ENCODE measurements around the gene NLGN3.
A peak's percentile ranks its signal among the peaks of the same experiment; 100 is the strongest.

The NLGN3 gene

GRCh38 chrX:71118032-71118984, 26.3 kb upstream of the NLGN3 start, which contains the start of gene MED12:
Gene MED12 (plus strand): TSS chrX:71118596. CDS start chrX:71118755, 159 bp downstream.
- DNase-seq (ENCODE audit: low spot score) = peak; percentile 80

DNA sequence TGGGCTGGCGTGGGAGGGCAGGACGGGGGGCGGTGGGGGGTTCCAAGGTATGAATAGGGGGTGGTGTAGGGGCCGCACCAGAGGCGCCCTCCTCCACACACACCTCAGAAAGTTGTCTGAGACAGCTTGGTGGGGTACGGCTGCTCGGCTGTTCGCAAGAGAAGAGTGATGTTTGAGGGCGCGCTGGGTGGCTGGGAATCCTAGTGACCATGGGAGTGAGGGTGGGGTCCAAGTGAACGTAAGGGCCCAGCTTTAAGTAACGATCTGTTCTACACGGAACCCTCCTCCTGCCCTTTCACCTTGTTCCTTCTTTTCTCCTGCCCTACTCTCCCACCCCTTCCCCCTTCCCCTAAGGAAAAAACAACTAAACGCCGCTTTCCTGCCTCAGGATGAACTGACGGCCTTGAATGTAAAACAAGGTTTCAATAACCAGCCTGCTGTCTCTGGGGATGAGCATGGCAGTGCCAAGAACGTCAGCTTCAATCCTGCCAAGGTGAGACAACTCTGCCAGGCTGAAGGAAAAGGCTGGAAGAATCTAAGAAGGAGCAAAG, 25.6 kb upstream of the NLGN3 start:
- no peak for DNase-seq (ENCODE audit: low spot score)

GRCh38 chrX:71128166-71128833, 16.3 kb upstream of the NLGN3 start:
- no peak for DNase-seq (ENCODE audit: low spot score)

- peak; percentile 65 for DNase-seq (ENCODE audit: low spot score)
These were observed 15.5 kb upstream of the NLGN3 start for GRCh38 chrX:71128915-71129765.

GRCh38 chrX:71131510-71131909, 13.1 kb upstream of the NLGN3 start:
- DNase-seq (ENCODE audit: low spot score) = no peak

GRCh38 chrX:71140440-71140839, 4.2 kb upstream of the NLGN3 start:
- DNase-seq (ENCODE audit: low spot score) = no peak

GRCh38 chrX:71143508-71143907, 1.1 kb upstream of the NLGN3 start:
- DNase-seq (ENCODE audit: low spot score) = no peak

GRCh38 chrX:71147496-71148277, 3.0 kb downstream of the NLGN3 start:
- DNase-seq (ENCODE audit: low spot score) = no peak

DNA sequence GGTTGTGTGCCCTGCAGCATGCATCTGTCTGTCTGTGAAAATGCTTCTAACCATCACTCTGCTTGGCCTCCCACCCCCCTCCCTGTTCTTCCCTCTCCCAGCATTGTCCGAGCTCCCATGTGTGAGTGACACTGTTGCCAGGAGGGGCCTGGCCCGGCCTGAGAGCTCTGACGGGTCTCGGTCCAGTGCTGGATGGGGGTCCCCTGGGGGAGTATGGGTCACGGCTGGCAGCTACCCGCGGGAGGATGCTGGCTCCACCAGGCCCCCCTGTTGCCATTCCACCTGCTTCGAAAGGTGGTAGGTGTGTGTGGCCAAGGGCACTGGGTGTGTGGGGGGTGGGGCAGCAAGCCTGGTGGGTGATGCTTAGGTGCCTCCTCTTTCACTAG, 3.6 kb downstream of the NLGN3 start:
- no peak for DNase-seq (ENCODE audit: low spot score)

GRCh38 chrX:71151366-71151765, 6.7 kb downstream of the NLGN3 start:
- no peak for DNase-seq (ENCODE audit: low spot score)

DNA sequence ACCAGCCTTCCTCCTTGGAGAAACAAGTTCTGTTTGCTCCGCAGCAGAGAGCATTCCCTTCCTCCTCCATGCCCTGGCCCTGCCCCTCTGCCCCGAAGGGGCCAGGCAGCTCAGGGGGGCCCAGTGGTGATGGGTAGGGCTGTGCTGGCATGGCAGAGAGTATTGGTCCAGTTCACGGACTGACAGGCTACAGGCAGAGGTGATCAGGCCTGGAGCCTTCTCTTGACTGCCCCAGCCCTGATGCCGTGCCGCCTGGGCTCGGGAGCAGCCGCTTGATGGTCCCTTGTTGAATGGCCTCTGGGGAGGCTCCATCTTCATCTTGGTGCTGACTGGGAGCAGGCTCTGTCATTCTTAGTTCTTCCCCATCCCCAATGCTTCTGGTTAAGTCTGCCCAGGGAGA, 9.6 kb downstream of the NLGN3 start:
- no peak for DNase-seq (ENCODE audit: low spot score)

GRCh38 chrX:71154641-71155040, 10.0 kb downstream of the NLGN3 start:
- no peak for DNase-seq (ENCODE audit: low spot score)

GRCh38 chrX:71158603-71159002, 14.0 kb downstream of the NLGN3 start:
- DNase-seq (ENCODE audit: low spot score) = no peak

GRCh38 chrX:71159335-71159734, 14.7 kb downstream of the NLGN3 start:
- no peak for DNase-seq (ENCODE audit: low spot score)

DNA sequence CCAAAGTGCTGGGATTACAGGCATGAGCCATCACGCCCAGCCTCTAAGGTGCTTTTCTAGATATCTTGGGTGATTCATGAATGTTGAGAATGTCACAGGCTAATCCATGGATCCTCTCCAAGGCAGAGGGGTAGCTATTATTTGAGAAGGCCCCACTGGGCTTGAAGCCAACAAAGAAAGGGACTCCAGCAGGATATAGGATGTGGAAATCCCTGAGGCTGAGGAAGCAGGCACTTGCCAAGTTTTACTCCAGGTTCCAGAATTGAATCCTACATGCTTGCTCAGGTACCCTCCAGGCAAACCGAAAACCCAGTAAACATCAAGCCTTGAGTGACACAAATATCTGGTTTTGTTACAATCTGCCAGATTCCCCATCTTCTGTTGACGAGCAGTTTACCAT, 15.8 kb downstream of the NLGN3 start:
- no peak for DNase-seq (ENCODE audit: low spot score)

- no peak for DNase-seq (ENCODE audit: low spot score)
These were observed 18.3 kb downstream of the NLGN3 start for GRCh38 chrX:71162981-71163380.

DNA sequence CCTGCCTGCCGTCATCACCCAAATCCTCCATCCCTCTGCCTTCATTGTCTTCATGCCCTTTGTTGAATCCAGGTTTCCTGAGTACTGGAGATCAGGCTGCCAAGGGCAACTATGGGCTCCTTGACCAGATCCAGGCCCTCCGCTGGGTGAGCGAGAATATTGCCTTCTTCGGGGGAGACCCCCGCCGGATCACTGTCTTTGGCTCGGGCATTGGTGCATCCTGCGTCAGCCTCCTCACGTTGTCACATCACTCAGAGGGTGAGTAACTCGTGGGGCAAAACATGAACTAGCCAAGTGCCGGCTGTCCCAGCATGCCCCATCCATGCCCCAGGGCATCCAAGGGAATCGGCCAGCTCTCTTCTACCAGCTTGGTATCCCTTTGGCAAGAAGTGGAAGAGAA, 19.4 kb downstream of the NLGN3 start:
- DNase-seq (ENCODE audit: low spot score) = no peak

- DNase-seq (ENCODE audit: low spot score) = no peak
These were observed 21.8 kb downstream of the NLGN3 start for GRCh38 chrX:71166461-71166860.

DNA sequence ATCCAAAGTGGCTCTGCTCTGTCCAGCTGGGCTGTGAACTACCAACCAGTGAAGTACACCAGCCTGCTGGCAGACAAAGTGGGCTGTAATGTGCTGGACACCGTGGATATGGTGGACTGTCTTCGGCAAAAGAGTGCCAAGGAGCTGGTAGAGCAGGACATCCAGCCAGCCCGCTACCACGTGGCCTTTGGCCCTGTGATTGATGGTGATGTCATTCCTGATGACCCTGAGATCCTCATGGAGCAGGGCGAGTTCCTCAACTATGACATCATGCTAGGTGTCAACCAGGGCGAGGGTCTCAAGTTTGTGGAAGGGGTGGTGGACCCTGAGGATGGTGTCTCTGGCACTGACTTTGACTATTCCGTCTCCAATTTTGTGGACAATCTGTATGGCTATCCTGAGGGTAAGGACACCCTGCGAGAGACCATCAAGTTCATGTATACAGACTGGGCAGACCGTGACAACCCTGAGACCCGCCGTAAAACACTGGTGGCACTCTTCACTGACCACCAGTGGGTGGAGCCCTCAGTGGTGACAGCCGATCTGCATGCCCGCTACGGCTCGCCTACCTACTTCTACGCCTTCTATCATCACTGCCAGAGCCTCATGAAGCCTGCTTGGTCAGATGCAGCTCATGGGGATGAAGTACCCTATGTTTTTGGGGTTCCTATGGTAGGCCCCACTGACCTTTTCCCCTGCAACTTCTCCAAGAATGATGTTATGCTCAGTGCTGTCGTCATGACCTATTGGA, 22.6 kb downstream of the NLGN3 start:
- no peak for DNase-seq (ENCODE audit: low spot score)

DNA sequence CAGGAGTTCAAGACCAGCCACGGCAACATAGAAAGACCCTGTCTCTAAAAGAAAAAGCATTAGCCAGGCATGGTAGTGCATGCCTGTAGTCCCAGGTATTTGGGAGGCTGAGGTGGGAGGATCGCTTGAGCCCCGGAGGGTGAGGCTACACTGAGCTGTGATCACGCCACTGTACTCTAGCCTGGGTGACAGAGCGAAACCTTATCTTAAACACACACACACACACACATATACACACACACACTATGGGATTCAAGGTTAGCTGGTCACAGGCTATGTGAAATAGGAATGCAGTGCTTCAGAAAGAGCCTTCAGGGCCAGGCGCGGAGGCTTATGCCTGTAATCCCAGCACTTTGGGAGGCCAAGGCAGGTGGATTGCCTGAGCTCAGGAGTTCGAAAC, 23.5 kb downstream of the NLGN3 start:
- no peak for DNase-seq (ENCODE audit: low spot score)

- DNase-seq (ENCODE audit: low spot score) = no peak
These were observed 24.9 kb downstream of the NLGN3 start for GRCh38 chrX:71169586-71169985.
